Ishikawa (cell line): Measurements from ENCODE around the gene NOBOX.

Source experiments
- CEBPB ChIP-seq: IDR thresholded peaks from 2 replicates; pipeline ENCODE4 v1.6.1; 2012
- CREB1 ChIP-seq: IDR thresholded peaks from 2 replicates; pipeline ENCODE4 v1.6.1; 2012; ENCODE audit warnings: low read depth
- EGR1 ChIP-seq: IDR thresholded peaks from 2 replicates; pipeline ENCODE4 v1.6.1; 2012
- EP300 ChIP-seq: IDR thresholded peaks from 2 replicates; pipeline ENCODE4 v1.6.1; 2012; ENCODE audit warnings: borderline replicate concordance
- FOXM1 ChIP-seq: IDR thresholded peaks from 2 replicates; pipeline ENCODE4 v1.6.1; 2012; ENCODE audit warnings: low read depth, borderline replicate concordance
- MAX ChIP-seq: IDR thresholded peaks from 2 replicates; pipeline ENCODE4 v1.6.1; 2012
- NFIC ChIP-seq: IDR thresholded peaks from 2 replicates; pipeline ENCODE4 v1.6.1; 2012
- RAD21 ChIP-seq: IDR thresholded peaks from 2 replicates; pipeline ENCODE4 v1.6.1; 2012; ENCODE audit warnings: low read depth
- REST ChIP-seq: IDR thresholded peaks from 2 replicates; pipeline ENCODE4 v1.6.1; 2012; ENCODE audit warnings: low read depth, mild to moderate bottlenecking
- TAF1 ChIP-seq: IDR thresholded peaks from 2 replicates; pipeline ENCODE4 v1.6.1; 2012; ENCODE audit warnings: low read depth, mild to moderate bottlenecking
- TCF12 ChIP-seq: IDR thresholded peaks from 2 replicates; pipeline ENCODE4 v1.6.1; 2012; ENCODE audit warnings: low read depth
- TEAD4 ChIP-seq: IDR thresholded peaks from 2 replicates; pipeline ENCODE4 v1.6.1; 2012
- USF1 ChIP-seq: IDR thresholded peaks from 2 replicates; pipeline ENCODE4 v1.6.1; 2012
- YY1 ChIP-seq: IDR thresholded peaks from 2 replicates; pipeline ENCODE4 v1.6.1; 2012; ENCODE audit warnings: low read depth
- ZBTB7A ChIP-seq: IDR thresholded peaks from 2 replicates; pipeline ENCODE4 v1.6.1; 2012; ENCODE audit warnings: low read depth

Gene NOBOX

GRCh38 chr7:144408121-144408520 lies 4.6 kb upstream of the NOBOX start:
- TF ChIP-seq EGR1 (no peak), CREB1 (no peak), FOXM1 (no peak), RAD21 (no peak), USF1 (no peak), TAF1 (no peak), NFIC (no peak), REST (no peak), CEBPB (no peak), MAX (no peak), TCF12 (no peak), TEAD4 (no peak), EP300 (no peak), ZBTB7A (no peak), YY1 (no peak)

GRCh38 chr7:144407266-144407931 lies 3.9 kb upstream of the NOBOX start:
- TF ChIP-seq TCF12, result no peak
- TF ChIP-seq YY1, result no peak

GRCh38 chr7:144404946-144405345 lies 1.5 kb upstream of the NOBOX start:
- TF ChIP-seq TAF1, result no peak

DNA sequence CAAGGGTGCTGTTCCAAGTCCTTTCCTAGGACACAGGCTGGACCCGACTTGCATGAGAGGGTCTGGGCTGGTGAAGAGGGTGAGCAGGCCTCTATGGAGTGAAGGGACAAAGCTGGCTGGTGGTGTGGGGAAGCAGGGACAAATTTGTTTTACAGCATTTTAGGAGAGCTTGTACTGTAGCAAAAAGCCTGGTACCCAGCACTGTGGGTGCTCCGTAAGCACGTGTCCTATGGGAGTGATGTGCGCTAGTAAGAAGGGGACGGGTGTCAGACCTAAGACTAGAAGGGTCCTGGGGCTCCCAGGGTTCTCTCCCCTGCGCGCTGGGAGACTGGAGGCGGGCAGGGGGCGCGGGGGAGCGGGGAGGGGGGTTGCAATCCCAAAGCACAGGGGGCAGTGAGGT lies 391 bp downstream of the NOBOX start:
- TF ChIP-seq CREB1, result no peak
- no peak for TF ChIP-seq TEAD4
- no peak for TF ChIP-seq NFIC
- TF ChIP-seq USF1, result no peak
- no peak for TF ChIP-seq EGR1
- TF ChIP-seq RAD21, result no peak
- TF ChIP-seq YY1, result no peak
- no peak for TF ChIP-seq EP300
- no peak for TF ChIP-seq FOXM1
- TF ChIP-seq REST, result no peak
- TF ChIP-seq TCF12, result no peak
- TF ChIP-seq TAF1, result no peak
- no peak for TF ChIP-seq MAX
- no peak for TF ChIP-seq ZBTB7A
- TF ChIP-seq CEBPB, result no peak

DNA sequence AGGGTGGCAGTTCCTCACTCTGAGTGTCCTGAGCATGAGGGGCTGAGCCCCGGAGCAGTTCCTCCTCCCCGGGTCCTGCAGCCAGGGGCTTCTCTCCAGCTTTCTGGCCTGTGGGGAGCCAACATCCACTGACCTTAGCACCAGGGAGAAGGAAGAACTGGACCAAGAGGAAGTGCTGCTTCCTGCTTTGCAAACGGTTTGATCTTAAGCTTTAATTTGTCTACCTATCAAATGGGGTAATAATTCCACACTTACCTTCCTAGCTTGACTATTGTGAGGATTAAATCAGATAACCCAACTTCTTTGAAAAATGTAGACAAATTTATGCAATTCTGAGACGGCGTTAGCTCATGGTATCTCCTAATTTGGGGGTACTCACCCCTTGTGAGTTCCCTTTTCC lies 2.0 kb downstream of the NOBOX start:
- TF ChIP-seq USF1, result no peak
- no peak for TF ChIP-seq NFIC
- TF ChIP-seq TCF12, result no peak
- TF ChIP-seq REST, result no peak
- no peak for TF ChIP-seq CEBPB
- TF ChIP-seq EP300, result no peak
- no peak for TF ChIP-seq EGR1
- no peak for TF ChIP-seq CREB1
- no peak for TF ChIP-seq TEAD4
- TF ChIP-seq MAX, result no peak
- no peak for TF ChIP-seq RAD21
- TF ChIP-seq TAF1, result no peak
